HepG2 (cell line): ENCODE data around the gene STK39.

ENCODE experiments used
- BRF2 ChIP-seq: sonication (generic); formaldehyde crosslinking; IDR thresholded peaks from 2 replicates; pipeline ENCODE4 v1.8.1; 2022; ENCODE audit warnings: mild to moderate bottlenecking, missing genetic modification reagents
- CTCF ChIP-seq: sonication (generic); formaldehyde crosslinking; IDR thresholded peaks from 2 replicates; pipeline ENCODE4 v1.5.0; 2020; ENCODE audit warnings: mild to moderate bottlenecking, missing genetic modification reagents, moderate library complexity
- DDIT3 ChIP-seq: sonication (generic); formaldehyde crosslinking; IDR thresholded peaks from 2 replicates; pipeline ENCODE4 v1.4.0; 2020; ENCODE audit warnings: mild to moderate bottlenecking, missing genetic modification reagents
- IKZF4 ChIP-seq: sonication (generic); formaldehyde crosslinking; IDR thresholded peaks from 2 replicates; pipeline ENCODE4 v1.5.1; 2020; ENCODE audit warnings: borderline replicate concordance, mild to moderate bottlenecking, low read depth, missing genetic modification reagents; ENCODE audit errors: not compliant biosample characterization
- KAT7 ChIP-seq: IDR thresholded peaks from 2 replicates; pipeline ENCODE4 v1.6.1; 2018; ENCODE audit warnings: borderline replicate concordance, missing compliant biosample characterization
- NFRKB ChIP-seq: fragments of 450-650 bp; IDR thresholded peaks from 2 replicates; pipeline ENCODE4 v1.6.1; 2017
- NR1H2 ChIP-seq: sonication (generic); formaldehyde crosslinking; IDR thresholded peaks from 2 replicates; pipeline ENCODE4 v1.8.1; 2022; ENCODE audit warnings: low read depth, missing genetic modification reagents, borderline replicate concordance
- PATZ1 ChIP-seq: sonication (generic); formaldehyde crosslinking; IDR thresholded peaks from 2 replicates; pipeline ENCODE4 v1.4.0; 2020; ENCODE audit warnings: missing genetic modification reagents
- ZEB1 ChIP-seq: IDR thresholded peaks from 2 replicates; pipeline ENCODE4 v1.6.1; 2012; ENCODE audit warnings: mild to moderate bottlenecking, low read depth, inconsistent platforms; ENCODE audit not compliant: insufficient replicate concordance

- no peak for TF ChIP-seq PATZ1 (CRISPR knock-in tag)
- no peak for TF ChIP-seq ZEB1
- TF ChIP-seq KAT7 (CRISPR knock-in tag): no peak
- no peak for TF ChIP-seq DDIT3 (CRISPR knock-in tag)
- no peak for TF ChIP-seq CTCF (CRISPR knock-in tag)
- TF ChIP-seq NFRKB: no peak
- no peak for TF ChIP-seq NR1H2 (CRISPR knock-in tag)
- TF ChIP-seq BRF2: no peak
- no peak for TF ChIP-seq IKZF4
These were observed 212.8 kb downstream of the STK39 start for GRCh38 chr2:168034616-168035015.
